Activated CD4-positive, alpha-beta T cell treated with anti-CD3 and anti-CD28 coated beads for 4 hours (primary cell): Measurements from ENCODE around the gene GLCCI1.

Experiments used
- DNase-seq, 2 donors: peaks; one replicate each; pipeline ENCODE4 v3.0.0-alpha.2; 2020

GLCCI1 gene

DNA sequence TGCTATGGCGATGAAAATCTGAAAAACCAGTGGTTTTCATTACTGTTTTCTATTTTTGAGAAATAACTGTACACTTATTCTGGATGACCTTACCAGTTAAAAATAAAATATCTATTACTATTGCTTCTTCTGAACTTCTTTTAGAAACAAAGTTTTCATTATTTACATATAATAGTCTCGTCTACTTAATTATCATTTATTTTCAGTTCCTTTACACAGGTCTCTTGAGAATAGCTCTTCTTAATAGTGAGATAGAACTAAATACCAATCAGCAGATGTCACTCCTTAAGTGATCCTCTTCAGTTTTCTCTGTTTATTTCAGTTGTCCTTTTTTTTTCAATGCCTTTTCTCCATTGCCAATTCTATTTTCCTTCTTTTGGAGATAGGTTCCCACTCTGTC lies 4.3 kb upstream of the GLCCI1 start:
- no peak for DNase-seq

DNA sequence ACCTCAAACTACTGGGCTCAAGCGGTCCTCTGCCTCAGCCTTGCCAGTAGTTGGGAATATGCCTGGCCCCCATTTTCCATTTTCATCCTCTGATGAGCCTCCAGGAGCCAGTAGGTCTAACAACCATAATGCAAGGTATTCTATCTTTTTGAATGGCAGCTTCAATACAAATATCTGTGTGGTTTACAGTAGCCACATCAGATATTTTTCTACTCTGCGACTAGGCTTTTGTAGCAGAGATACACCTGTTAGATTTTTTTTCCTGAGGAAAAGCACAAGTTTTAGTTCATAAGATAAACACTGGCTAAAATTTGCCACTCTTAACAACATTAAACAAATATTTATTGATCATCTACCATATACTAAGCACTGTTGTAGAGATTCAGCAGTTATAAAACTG lies 3.9 kb upstream of the GLCCI1 start:
- DNase-seq, result no peak

- DNase-seq, result no peak
These were observed 3.3 kb upstream of the GLCCI1 start for GRCh38 chr7:7965301-7965700.

GRCh38 chr7:7966141-7966734 lies 2.4 kb upstream of the GLCCI1 start:
- no peak for DNase-seq

DNA sequence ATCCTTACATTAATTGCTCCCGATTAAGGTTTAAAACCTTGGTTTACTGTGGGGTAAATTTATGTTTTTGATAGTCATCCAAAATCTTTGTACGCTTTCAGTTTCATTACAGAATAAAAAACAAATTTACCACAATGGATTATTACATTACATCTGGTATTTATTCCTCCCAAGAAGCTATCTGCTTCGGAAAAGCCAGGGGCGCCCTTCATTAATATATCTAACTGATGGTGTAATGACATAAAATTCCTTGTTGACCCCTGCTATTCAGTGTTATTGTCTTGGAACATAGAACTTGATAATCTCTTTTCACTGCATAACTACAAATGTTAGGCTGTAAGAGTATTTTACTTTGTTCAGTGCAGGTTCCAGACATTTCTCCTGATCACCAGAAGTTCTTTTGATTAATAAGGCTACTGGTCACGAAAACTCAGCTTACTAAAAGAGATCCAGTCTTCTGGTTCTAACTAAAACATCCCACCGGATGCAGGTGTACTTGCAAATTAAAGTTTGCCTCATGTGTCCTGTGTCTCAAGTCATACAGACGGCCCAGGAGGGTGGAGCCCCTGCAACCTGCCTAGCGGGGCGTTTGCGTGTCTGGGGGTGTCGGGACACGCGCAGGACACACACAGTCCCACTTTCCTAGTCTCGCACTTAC lies 581 bp upstream of the GLCCI1 start:
- no peak for DNase-seq

DNA sequence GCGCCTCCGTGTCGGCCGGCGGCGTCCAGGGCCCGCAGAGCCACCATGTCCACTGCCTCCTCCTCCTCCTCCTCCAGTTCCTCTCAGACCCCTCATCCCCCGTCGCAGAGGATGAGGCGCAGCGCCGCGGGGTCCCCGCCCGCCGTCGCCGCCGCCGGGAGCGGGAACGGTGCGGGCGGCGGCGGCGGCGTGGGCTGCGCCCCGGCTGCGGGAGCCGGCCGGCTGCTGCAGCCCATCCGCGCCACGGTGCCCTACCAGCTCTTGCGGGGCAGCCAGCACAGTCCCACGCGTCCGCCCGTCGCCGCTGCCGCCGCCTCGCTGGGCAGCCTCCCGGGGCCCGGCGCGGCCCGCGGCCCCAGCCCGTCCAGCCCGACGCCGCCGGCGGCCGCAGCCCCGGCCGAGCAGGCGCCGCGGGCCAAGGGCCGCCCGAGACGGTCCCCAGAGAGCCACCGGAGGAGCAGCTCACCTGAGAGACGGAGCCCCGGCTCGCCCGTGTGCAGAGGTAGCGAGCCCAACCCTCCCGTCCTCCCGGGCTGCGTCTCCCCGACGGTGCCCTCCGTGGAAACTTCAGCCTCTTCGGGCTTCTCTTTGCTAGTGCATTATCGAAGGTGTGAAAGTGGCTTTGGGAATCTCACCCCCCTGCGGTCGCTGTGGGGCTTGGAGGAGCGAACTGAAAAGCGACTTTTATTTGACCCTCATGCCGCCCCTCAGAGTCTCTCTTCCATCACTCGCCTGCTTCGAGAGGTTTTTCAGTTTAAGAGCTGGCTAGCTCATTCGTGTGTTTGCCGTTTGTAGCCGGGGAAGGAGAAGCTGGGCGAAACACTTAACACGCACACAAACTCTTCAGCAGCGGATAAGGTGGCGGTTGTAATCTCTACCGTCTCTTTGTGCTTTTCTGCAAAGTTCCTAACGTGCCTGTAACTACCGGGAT lies 975 bp downstream of the GLCCI1 start:
- DNase-seq, result peak; percentile 39 to 42

DNA sequence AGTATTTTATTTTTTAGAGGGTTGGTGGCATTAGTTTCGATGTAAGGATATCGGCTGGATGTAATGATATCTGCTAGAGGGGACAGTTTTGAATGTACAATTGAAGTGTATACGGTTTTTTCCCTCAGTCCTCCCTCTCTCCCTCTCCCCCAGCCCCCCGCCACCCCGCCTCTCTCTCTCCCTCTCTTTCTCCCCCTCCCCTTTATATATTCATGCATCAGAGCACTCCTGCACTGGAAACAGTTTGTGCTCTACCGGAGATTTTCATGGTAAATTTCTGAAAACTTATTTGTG lies 1.6 kb downstream of the GLCCI1 start:
- no peak for DNase-seq

DNA sequence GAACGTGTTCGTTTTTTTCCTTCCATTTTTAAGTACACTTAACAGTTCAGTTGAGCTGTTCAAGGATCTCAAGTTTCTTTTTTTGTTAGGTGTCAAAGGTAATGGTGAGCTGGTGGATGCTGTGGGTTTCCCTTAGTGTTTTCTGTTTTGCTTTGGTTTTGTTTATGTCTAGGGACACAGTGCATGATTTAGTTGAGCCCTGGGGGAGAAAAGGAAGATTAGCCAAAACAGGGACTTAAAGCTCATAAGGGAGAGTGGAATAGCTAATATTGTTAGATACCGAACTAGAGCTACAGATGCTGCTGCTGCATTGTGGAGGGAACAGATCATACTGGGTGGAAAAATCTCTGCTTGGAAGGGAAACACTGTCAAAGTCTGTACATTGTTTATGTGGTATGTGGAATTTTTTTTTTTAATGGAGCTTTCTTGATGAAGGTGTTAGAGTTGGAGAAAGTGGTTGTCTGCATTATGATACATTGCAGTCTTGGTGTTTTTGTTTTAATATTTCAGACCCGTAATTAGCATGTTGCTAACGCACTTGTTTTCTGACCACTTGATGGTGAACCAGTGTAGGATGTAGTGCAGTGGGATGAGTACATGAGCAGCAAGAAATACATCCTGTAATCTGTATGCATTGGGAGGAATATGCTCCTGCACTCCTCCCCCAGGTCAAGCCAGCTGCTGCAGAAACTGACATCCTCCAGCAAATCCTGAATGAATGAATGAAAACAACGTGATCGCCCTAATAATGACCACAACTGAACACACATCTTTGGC lies 2.1 kb downstream of the GLCCI1 start:
- DNase-seq, result peak in 1 of 2 donors; percentile 4

- no peak for DNase-seq
These were observed 2.9 kb downstream of the GLCCI1 start for GRCh38 chr7:7971308-7972040.

DNA sequence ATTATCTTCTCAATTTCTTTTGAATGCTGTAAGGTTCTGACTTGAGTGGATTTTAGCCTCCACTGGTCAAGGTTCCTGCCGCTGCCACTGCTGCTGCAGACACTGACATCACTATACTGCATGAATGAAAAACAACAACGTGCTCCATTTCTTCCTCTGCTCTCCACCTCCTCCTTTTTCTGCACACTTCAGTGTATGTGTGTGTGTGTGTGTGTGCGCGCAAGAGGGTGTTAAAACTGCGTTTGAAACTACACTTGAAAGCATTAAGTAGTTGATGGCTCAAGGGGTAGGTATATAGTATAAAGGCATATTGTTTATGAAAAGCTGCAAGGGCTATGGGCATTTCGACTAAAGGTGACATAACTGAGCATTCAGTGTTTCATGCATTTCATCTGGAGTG lies 3.5 kb downstream of the GLCCI1 start:
- DNase-seq, result no peak

DNA sequence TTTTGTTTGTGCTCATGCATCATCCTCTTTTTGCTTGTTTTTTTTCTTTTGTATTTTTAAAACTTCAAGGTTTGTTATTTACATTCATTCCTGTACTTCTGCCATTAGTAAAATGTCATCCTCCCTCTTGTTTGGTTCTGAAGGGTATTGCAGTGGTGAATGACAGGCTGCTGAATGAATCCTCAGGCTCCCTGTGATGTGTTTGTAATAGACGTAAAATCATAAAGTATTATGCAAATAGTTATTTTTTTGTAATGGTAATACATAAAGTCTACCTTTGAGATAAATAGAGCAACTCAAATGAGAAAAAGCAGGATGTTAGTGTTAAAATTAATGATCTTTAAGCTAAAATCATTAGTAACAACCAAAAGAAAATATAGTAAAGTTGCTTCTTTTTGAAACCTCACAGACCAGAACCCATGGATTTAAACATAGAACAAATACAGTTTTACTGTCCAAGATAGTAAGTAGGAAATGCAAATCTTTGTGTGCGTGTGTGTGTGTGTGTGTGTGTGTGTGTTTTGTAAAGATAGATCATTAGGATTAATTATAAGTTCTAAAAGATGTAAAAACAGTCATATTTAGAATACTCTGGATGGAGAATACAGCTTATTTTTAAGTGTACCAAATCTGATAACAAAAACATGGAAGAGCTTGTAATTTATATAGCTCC lies 4.5 kb downstream of the GLCCI1 start:
- no peak for DNase-seq

GRCh38 chr7:7976677-7977076 lies 8.1 kb downstream of the GLCCI1 start:
- DNase-seq, result no peak

GRCh38 chr7:7977774-7978173 lies 9.2 kb downstream of the GLCCI1 start:
- no peak for DNase-seq

DNA sequence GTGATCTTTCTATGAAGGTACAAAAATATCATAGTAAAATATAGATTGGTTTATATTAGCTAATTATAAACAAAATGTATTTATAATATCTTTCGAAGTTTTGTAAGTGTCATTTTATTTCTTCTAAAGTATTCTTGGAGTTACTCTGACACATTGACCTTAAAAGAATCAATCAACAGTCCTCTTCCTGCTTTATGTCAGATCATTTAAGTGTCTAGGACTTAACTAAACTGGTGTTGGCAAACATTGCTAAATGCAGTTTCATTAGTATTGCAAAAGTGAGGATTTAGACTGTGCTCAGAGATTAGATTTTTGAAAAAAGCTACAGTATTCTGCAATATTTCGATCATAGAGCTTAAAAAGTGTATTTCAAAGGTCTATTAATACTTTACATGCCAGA lies 10.3 kb downstream of the GLCCI1 start:
- no peak for DNase-seq

GRCh38 chr7:7979558-7979957 lies 11.0 kb downstream of the GLCCI1 start:
- DNase-seq, result no peak

GRCh38 chr7:7980134-7980533 lies 11.5 kb downstream of the GLCCI1 start:
- no peak for DNase-seq

GRCh38 chr7:7982904-7983303 lies 14.3 kb downstream of the GLCCI1 start:
- no peak for DNase-seq

DNA sequence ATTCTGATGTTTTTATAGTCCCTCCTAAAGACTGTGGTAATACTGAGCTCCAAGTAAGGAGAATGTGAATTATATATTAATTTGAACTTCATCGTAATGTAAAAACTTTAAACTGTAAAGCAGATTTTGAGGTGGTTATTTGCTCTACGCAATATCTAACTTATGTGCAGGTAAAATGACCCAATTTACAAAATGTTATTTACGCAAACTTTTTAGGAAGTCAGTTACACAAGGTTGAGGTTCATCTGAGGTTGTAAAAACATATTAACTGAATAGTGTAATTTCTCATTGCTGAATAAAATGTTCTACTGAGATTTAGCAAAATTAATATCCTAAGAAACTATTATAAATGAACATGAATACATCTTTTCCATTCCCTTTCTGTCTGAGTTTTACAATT lies 15.8 kb downstream of the GLCCI1 start:
- no peak for DNase-seq

GRCh38 chr7:7988706-7989105 lies 20.1 kb downstream of the GLCCI1 start:
- no peak for DNase-seq

- DNase-seq, result no peak
These were observed 20.5 kb downstream of the GLCCI1 start for GRCh38 chr7:7989133-7989532.

- DNase-seq, result no peak
These were observed 21.2 kb downstream of the GLCCI1 start for GRCh38 chr7:7989616-7990440.
